GM19239 (cell line): ENCODE results near the gene RPL3.

Experiments
- DNase-seq: peaks from one replicate; pipeline ENCODE4 v3.0.0; 2011; ENCODE audit warnings: low spot score; ENCODE audit not compliant: insufficient read length
- FAIRE-seq: peaks from 2 replicates; lab custom pipeline; 2011; peaks lifted over from hg19 to GRCh38; lab: Jason Lieb, UNC

Gene RPL3

DNA sequence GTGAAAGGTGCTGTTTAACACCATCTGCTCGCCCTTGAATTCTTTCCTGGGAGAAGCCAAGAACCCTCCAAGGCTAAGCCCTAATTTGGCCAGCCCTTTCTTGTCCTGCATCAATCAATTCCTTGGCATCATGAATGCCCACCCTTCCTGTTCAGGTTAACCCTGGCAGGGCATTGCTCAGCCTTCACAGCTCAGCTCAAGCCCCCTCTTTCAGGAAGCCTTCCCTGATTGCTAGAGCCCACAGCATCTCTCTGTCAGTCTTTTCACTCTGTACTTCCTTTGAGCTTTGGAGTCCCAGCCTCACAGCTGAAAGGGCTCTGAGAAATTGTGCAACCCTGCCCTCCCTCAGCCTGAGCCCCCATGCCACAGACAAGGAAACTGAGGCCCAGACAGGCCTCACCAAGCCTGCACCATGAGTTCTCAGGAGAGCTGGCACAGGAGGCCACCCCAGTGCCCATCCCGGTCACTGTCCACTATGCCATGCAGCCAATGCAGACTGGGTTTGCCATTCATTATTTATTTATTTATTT is 16.9 kb downstream of the RPL3 start:
- FAIRE-seq (no peak), DNase-seq (no peak)

DNA sequence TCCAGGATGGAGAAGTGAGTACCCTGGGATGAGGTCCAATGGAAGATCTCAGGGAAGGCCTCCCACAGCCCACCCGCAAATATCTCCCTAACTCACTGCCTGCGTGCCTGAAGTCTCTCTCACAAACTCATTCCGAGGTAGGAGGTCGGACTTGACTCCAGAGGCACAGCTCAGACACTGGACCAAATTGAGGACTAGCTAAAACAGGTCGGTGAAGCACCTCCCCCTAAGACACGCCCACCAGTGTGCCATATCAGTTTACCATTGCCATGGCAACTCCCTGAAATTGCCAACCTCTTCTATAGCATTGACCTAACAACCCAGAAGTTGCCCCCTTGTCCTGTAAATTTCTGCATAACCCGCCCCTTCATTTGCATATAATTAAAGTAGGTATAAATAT is 17.5 kb downstream of the RPL3 start:
- FAIRE-seq (no peak), DNase-seq (no peak)

DNA sequence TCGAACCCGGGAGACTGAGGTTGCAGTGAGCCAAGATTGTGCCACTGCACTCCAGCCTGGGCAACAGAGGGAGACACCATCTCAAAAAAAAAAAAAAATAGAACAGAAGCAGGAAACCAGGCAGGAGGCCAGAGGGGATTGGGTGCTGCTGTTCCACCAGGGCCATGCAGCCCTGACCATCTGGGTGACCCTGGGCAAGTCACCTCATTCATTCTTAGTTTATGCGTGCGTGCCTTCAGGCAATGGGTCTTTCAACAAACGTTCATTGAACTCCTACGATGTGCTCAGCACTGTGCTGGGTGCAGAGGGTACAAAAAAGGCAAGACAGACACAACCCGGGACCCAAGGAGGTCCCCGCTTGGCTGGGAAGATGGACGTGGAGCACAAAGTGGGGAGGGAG is 18.3 kb downstream of the RPL3 start:
- DNase-seq (no peak), FAIRE-seq (no peak)

DNA sequence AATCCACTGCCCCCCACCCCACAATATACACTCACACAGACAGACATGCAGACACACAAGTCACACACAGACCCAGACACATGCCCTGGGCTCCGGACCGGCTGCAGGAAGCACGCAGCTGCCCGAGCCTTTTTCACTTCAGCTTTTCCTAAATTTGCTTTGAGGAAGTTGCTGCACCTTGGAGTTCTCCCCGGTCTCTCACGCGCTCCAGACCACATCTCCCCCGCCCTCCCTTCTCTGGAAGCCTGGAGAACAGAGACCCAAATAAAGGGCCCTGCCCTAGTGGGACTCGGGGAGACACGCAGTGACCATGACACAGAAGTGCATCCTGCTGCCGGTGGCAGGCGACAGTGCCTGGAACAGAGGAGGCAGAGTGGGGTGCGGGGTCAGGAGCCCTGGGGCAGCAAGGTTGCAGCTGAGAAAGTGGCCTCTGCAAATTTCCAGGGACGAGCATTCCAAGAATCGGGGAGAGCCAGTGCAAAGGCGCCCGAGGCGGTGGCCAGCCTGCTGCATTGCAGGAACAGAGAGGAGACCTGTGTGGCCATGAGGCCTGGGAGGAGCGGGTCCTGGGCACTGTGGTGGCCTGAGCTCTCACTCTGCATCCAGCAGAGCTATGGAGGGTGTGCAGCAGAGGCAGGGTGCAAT is 19.1 kb downstream of the RPL3 start:
- DNase-seq (no peak), FAIRE-seq (no peak)

DNA sequence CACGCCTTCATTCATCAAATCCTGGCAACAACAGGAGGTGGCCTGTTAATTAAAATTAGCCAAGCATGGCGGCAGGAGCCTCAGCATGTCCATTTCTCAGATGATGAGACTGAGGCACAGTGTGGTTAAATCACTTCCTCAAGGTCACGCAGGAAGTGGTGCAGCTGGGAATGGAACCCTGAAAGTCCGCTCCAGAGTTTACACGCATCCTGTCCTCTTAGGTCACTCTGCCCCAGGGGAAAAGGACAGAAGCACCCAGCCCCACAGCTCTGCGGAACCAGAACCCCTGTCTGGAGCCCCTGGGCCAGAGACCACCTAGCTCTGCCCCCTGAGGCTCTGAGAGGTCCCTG is 19.6 kb downstream of the RPL3 start:
- DNase-seq (no peak), FAIRE-seq (peak; percentile 83)

DNA sequence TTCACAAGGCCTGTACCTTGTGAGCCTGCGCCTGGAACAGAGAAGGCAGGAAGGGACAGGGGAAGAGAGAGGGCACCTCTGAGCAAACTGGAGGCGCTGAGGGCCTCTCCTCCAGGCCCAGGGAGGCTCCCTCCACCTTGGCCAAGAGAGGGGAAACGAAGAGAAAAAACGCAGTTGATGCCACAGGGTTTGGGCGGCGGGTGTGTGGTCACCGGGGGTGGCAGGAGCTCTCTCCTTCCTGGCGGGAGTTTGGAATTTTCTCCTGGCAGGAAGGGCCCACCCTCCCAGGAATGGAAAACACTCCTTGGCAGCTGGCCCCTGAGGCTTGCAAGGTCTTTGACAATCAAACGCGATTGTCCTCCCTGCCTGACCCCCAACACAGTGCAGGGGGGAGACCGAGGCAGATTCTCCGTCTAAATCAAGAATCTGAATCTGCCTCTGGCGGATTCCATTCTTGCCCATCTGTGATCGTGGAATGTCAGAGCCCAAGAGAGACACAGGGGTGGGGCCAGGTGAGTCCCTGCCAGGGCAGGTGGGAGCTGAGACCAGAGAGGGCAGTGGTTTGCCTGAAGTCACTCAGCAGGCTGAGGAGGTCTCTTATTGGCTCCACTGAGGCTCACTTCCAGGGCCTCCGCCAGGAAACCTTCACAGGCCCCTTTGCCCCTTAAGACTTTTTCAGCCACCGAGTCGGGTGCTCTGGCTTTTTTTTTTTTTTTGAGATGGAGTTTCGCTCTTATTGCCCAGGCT is 21.0 kb downstream of the RPL3 start:
- DNase-seq (no peak), FAIRE-seq (no peak)

DNA sequence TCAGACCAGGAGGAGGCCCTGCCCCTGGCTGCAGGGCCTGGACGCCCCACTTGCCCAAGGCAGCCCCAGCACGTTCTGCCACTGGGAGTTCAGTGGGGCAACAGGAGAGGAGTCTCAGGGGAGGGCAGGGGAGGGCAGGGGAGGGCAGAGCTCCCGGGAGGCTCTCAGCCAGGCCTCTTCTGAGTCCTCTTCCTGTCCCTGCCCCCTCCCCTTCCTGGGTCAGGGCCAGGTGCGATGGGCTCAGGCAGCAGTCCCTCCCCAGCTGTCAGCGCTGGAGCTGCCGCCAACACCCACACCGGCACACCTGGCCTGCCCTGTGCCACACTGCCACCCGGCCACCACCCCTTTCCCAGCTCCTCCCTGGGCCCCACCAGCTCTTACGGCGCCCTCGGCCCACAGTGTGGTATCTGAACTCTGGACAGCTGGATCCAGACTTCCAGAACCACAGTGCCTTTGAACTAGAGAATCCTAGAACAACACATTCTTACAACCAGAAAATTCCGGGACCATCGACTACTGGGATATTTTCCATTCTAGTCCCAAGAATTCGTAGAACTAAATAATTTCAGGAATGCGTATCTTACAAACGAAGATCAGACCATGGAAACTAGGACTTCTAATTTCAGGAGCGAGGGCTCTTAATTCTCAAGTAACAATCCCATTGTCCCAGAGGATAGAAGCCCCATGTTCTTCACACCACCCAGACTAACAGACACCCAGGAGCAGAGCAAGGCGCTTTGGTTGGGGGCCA is 21.8 kb downstream of the RPL3 start:
- no peak for DNase-seq
- no peak for FAIRE-seq

DNA sequence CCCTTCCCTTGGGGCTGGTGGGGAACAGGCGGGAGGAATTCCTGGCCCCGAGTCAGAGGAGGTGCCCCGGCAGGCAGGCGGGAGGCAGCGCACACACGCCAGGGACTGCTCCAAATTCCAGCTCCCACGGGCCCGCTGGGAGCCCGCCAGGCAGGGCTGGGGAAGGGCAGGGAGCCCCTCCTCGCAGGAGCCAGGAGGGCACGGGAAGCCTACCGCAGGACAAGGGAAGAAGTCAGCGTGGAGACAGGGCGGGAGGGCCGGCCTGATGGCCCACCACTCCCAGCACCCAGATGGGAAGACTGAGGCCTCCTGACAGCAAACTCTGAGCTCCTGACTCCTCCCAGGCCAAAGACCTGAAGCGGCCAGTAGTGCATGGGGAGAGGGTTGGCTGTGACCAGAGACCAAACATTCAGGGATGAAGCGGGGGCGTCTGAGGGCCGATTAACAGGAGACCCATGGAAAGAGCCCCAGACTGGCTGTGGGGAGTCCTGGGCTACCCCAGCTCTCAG is 22.4 kb downstream of the RPL3 start:
- FAIRE-seq (no peak), DNase-seq (no peak)

DNA sequence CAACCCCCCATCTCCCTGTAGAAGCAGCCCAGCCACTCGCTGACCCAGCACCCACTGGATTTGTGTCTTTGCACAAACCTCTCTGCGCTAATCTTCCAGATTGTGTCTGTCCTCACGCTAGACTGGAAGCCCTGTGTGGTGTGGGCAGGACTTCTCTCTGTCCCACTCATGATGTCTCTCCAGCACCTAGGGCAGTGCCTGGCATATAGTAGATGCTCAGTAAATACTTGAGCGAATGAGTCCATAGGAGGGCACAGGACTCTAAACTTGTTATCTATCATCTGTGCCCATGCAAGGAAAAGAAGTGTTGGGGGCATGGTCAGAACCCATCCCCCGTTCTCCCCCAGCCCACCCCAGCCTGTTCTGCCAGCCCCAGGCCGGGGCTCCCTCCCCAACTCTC is 22.9 kb downstream of the RPL3 start:
- DNase-seq = no peak
- FAIRE-seq = no peak

DNA sequence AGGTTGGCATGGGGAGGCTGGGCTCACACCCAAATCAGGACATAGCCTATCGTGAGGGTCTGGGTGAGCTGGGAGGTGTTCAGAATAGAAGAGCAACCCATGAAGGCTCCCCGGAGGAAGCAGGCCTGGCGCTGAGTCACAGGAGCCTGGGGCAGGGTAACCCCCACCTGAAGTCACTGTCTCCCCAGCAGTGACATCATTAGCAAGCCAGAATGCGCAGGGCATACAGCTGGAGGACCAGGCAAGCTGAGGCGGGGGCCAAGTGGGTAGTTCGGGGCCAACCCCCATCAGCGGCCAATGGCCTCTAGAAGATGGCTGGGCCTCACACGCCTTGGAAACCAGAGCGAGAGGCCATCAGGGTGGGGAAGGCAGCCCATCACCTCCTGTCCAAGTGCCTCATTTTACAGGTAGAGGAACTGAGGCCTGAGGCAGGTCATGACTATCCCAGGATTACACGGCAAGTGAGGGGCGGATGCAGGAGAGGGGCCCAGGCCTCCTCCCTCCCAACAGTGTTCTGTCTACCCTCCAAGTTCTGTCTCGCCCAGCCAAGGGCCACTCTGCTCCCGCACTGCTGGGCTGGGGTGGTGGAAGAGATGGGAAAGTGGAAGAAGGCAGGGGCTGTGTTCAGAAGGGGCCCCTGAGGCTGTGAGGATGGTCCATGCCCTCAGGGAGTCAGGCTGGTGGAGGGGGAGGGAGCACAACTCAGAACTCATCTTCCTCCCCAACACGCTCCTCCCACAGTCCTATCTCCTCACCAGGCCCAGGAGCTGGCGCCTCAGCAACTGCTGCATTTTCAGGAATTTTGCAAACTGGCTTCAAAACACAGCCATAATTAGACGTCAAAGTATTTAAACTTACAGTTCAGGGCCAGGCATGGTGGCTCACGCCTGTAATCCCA is 24.6 kb downstream of the RPL3 start:
- DNase-seq (no peak), FAIRE-seq (no peak)

DNA sequence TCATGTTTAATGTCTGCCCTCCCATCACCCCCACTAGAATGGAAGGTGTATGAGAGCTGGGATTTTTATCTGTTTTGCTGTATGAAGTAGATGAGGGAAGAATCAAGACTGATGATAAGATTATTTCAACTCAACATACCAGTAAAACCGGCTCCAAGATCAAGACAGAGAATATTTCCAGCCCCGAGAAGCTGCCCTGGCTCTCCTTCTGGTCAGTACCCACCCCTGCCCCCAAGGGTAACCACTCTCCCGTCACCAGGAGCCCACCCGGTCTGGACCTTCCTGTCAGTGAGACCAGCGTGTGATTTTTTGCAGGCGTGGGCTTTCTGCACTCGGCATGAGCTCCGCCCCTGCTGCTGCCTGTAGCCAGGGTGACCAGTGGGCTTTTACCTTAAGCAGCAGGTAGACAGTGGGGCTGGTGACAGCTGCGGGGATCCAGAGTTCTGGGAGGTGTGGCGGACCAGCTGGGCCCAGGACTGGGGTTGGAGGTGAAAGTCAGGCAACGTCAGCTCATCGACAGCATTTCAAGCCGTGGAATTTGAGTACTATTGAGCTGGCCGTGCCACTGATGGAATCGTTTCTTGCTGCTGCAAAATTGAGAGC is 25.6 kb downstream of the RPL3 start:
- FAIRE-seq (no peak), DNase-seq (no peak)

DNA sequence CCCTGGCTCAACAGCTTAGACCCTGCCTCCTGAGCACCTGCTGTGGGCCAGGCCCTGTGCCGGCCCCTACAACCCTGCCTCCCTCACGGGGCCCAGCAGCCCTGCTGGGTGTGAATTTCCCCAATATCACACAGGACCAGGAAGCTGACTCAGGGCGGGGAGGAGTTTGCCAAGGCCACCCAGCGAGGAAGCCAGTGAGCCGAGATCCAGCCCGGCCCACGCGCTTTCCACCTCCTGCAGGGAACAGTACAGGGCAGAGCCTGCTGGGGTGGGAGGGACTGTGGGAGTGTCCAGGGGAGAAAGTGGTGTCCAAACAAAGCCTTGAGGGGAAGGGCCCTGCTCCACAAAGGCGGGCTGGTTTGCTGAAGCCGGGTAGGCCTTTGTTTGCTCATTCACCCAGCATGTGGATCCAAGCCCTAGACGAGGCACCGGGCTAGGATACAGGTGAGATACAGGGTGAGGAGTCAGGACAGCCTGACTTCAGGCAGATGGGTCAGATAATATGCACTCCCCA is 26.8 kb downstream of the RPL3 start:
- DNase-seq (no peak), FAIRE-seq (no peak)

DNA sequence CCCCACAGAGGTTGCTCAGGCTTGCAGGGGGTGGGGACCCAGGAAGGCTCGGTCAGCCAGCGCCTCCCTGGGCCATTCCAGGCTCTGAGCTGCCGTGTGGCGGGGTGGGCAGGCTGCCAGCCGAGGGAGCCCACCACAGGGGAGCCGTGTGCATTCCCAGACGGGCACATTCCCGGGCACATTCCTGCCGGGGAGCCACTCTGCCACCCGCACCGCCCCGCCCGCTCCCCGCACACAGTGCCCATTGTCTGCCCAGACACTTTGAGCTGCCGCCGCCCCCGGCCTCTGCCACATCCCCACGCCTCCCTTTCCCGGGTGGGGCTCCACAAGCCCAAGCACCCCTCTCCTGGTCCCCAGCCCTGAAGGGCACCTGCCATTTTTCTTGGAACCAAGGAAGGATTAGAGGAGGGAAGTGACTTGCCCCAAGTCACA is 27.4 kb downstream of the RPL3 start:
- no peak for FAIRE-seq
- DNase-seq = no peak

DNA sequence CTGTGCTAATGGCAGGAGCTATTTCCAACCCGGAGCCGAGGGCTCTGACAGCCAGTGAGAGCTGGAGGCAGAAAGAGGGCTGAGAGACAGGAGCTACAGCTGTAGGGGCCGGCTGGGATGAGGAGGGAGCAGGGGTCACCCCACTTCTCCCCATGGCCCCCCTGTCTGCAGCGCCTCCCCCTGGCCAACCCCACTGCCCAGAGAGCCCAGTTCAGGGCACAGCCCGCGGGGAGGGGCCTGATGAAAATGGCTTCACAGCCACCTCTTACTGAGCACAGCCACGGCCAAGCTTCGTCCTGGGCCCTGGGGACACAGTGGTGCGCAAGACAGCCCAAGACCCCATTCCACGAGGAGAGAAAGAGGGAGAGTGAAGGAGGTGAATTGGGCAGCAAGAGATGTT is 27.9 kb downstream of the RPL3 start:
- FAIRE-seq = no peak

DNA sequence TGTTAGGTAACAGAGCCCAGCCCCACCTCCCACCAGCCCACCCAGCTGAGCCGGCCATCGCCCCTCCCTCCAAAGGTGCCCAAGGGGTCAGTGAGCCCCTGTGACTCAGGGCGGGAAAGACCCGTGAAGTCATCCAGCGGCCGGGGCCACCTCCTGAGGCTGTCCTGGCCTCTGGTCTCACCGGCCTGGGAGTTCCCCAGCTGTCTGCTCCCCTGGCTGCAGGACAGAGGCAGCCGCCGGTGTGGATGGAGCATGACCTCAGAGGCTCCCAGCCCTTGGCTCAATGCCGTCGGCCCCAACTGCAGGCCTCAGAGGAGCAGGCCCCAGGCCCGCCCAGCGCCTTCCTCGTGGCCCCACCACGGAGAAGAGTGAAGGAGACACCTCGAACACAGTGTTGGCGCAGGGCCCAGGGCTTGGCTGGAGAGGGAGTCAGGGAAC is 28.7 kb downstream of the RPL3 start:
- FAIRE-seq = no peak
- no peak for DNase-seq

More for the DNA sequence above, 27.9 kb downstream of the RPL3 start:
- no peak for DNase-seq

DNA sequence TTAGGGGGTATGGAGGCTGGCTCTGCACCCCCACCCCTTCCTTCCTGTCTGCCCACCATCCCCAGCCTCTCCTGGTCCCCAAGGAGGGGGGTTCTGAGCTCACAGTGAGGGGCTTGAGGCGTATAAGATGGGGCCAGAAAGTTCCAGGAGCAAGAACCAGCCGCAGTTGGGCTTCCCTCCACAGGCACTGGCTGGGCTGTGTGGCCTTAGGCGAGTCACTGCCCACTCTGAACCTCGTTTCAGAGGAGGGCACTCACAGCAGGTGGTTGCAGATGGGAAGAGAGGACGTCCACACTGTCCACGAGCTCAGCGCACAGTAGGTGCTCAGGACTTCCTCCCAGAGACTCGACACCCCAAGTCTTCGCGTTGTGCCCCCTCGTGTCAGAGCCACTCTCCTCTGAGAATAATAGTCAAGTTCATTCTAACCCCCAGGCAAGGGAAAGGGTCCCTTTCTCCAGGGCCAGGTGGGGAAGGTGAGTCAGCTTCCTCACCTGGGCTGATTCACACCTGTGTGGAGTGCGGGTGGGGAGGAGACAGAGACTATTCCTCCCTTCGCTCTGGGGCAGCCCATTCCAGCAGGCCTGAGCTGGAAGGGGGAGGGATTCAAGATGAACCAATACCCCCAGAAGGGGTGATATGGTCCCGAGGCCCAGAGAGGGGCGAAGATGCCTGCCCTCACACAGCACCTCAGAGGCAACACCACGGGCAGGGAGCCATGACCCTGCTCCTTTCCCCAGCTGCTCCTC is 29.3 kb downstream of the RPL3 start:
- DNase-seq = no peak
- FAIRE-seq = no peak

DNA sequence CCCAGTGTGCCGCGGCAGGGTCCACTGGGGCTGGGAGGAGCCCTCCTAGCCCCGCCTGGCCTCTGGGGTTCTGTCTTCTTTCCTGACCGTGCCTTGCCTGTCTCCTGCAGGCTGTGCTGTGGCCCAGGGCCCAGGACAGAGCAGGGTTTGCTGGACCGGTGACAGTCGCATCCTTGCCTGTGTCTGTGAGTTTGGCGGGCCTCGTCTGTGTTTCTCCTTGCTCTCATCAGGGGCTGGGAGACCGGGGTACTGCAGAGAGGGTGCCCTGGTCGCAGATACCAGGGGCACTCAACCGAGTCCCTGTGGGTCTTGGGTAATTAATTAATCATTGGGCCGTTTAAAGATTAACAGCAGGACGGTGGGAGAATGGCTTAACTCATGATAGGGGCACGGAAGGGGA is 29.9 kb downstream of the RPL3 start:
- FAIRE-seq (peak; percentile 60), DNase-seq (no peak)

DNA sequence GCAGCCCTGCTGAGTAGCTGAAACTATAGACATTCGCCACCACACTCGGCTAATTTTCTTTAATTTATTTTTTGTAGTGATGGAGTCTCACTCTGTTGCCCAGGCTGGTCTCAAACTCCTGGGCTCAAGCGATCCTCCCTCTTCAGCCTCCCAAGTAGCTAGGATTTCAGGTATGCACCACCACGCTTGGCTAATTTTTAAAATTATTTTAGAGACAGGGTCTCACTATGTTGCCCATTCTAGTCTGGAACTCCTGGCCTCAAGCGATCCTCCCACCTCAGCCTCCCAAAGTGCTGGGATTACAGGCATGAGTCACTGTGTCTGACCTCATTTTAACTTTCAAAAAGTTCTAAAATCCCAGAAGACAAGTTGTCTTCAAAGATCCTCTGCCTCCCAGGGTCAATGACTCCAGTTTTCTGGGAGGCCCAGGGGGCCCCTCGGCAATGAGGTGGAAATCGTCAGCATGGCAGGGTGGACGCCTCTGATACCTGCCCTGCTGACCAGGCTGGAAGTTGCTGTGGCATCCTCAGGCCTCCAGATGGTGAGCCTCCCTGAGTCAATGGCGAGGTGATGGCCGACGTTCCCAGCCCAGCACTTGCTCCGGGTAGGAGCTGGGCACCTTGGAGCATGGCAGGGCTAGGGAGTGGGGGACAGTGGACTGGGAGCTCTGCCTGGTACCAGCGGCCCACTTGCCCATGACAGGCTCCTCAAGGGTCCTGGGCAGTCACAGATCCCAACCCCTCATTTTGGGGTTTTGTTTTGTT is 31.1 kb downstream of the RPL3 start:
- FAIRE-seq = no peak
- no peak for DNase-seq
